GOT3 (cell line): Measurements from ENCODE around the gene IDH3G.

ENCODE experiments used
- DNase-seq: peaks from one replicate; lab custom pipeline; 2025; ENCODE audit warnings: mixed read lengths; lab: John Stamatoyannopoulos, UW

Gene IDH3G

GRCh38 chrX:153791104-153791852 is 2.9 kb downstream of the IDH3G start:
- no peak for DNase-seq

GRCh38 chrX:153789654-153790053 is 4.5 kb downstream of the IDH3G start:
- no peak for DNase-seq

- DNase-seq = no peak
Observed at GRCh38 chrX:153786669-153787068, 7.5 kb downstream of the IDH3G start.

GRCh38 chrX:153784325-153784967 is 9.7 kb downstream of the IDH3G start:
- DNase-seq = no peak

GRCh38 chrX:153783378-153784013 is 10.7 kb downstream of the IDH3G start:
- DNase-seq = no peak

- no peak for DNase-seq
Observed at GRCh38 chrX:153782871-153783270, 11.3 kb downstream of the IDH3G start.

GRCh38 chrX:153782313-153782712 is 11.9 kb downstream of the IDH3G start:
- DNase-seq = no peak

- no peak for DNase-seq
Observed at GRCh38 chrX:153781428-153782047, 12.6 kb downstream of the IDH3G start.

GRCh38 chrX:153780678-153781427 is 13.3 kb downstream of the IDH3G start, which contains the start of gene SRPK3:
TSS of gene SRPK3 (plus strand) at chrX:153781041. CDS start at chrX:153781087, 46 bp downstream.
- DNase-seq = no peak

GRCh38 chrX:153779891-153780677 is 14.1 kb downstream of the IDH3G start:
- no peak for DNase-seq

GRCh38 chrX:153778684-153779101 is 15.5 kb downstream of the IDH3G start:
- no peak for DNase-seq

GRCh38 chrX:153778181-153778580 is 16.0 kb downstream of the IDH3G start:
- no peak for DNase-seq

GRCh38 chrX:153777261-153778090 is 16.7 kb downstream of the IDH3G start:
- DNase-seq = no peak

GRCh38 chrX:153776611-153777045 is 17.5 kb downstream of the IDH3G start:
- no peak for DNase-seq

- no peak for DNase-seq
Observed at GRCh38 chrX:153776120-153776599, 18.0 kb downstream of the IDH3G start.

GRCh38 chrX:153775293-153776119 is 18.7 kb downstream of the IDH3G start:
- DNase-seq = no peak

GRCh38 chrX:153774576-153775292 is 19.4 kb downstream of the IDH3G start:
- no peak for DNase-seq
